ENCODE results near the gene SCAI. TPM values are rescaled to one million over a fixed set of nuclear protein-coding genes. Genes with fewer than 3 reads are reported as not detected.

Gene SCAI
- total RNA-seq, 2 experiments from 2014 or later: 21.5 to 25.0 TPM

- TF ChIP-seq CTCF (conservative IDR thresholded peaks at IDR 0.05; ENCODE audit: low read length) (no peak), EZH2phosphoT487 (IDR thresholded peaks at IDR 0.05; ENCODE audit: borderline replicate concordance, low read depth, low read length) (no peak)
- no TSS peak for BruUV-seq (replicated peaks)
- Histone ChIP-seq H3K4me3 (ENCODE audit: low read depth, low read length, poor library complexity, severe bottlenecking) (no peak overlapping the region), H3K36me3 (ENCODE audit: insufficient read depth, low read length) (peaks cover 15% of the 10 kb centered on the region), H2AFZ (ENCODE audit: low read length) (no peak overlapping the region), H3K9me3 (ENCODE audit: low read length) (no peaks in the 10 kb centered on the region), H3K4me2 (ENCODE audit: low read length) (no peak overlapping the region), H3K27ac (ENCODE audit: low read depth, low read length, poor library complexity, severe bottlenecking) (peak overlapping the region; percentile 14), H3K79me2 (ENCODE audit: insufficient read depth, low read depth, low read length) (no peaks in the 10 kb centered on the region), H3K4me1 (ENCODE audit: insufficient read depth, low read length, poor library complexity, severe bottlenecking) (peaks cover 47% of the 10 kb centered on the region), H3K9me2 (ENCODE audit: insufficient read depth, low read length) (no peaks in the 10 kb centered on the region), H4K20me1 (ENCODE audit: insufficient read depth, low read length) (no peaks in the 10 kb centered on the region)
- DNase-seq (ENCODE audit: low spot score): no peak
- intact Hi-C loops (cut with micrococcal nuclease; ENCODE audit: unreplicated experiment): no loop called here
- CTCF ChIA-PET (ENCODE audit: unreplicated experiment): no interaction called here
- POLR2A ChIA-PET: interaction anchor here (0.5 to 0.9 kb wide), 2 partner anchors 9 to 75 kb away, joined by 3 read pairs; no protein-coding TSS in a partner anchor
Observed at GRCh38 chr9:124947727-124948391, 195.5 kb downstream of the SCAI start.

- POLR2A ChIA-PET: no interaction called here
- no peak for TF ChIP-seq CTCF (conservative IDR thresholded peaks at IDR 0.05; ENCODE audit: low read length)
- TF ChIP-seq EZH2phosphoT487 (IDR thresholded peaks at IDR 0.05; ENCODE audit: borderline replicate concordance, low read depth, low read length): no peak
- Histone ChIP-seq H3K9me2 (ENCODE audit: insufficient read depth, low read length) (no peaks in the 10 kb centered on the region), H3K4me3 (ENCODE audit: low read depth, low read length, poor library complexity, severe bottlenecking) (no peak overlapping the region), H3K27ac (ENCODE audit: low read depth, low read length, poor library complexity, severe bottlenecking) (no peak overlapping the region), H2AFZ (ENCODE audit: low read length) (no peak overlapping the region), H3K4me1 (ENCODE audit: insufficient read depth, low read length, poor library complexity, severe bottlenecking) (peaks cover 53% of the 10 kb centered on the region), H3K9me3 (ENCODE audit: low read length) (no peaks in the 10 kb centered on the region), H3K4me2 (ENCODE audit: low read length) (no peak overlapping the region), H3K79me2 (ENCODE audit: insufficient read depth, low read depth, low read length) (no peaks in the 10 kb centered on the region; the same call in 1 of the 2 replicates), H3K36me3 (ENCODE audit: insufficient read depth, low read length) (no peaks in the 10 kb centered on the region; the same call in 1 of the 2 replicates), H4K20me1 (ENCODE audit: insufficient read depth, low read length) (no peaks in the 10 kb centered on the region)
- BruUV-seq (replicated peaks): no TSS peak
- CTCF ChIA-PET (ENCODE audit: unreplicated experiment): no interaction called here
- intact Hi-C loops (cut with micrococcal nuclease; ENCODE audit: unreplicated experiment): no loop called here
- no peak for DNase-seq (ENCODE audit: low spot score)
Observed at GRCh38 chr9:124946167-124946566, 197.2 kb downstream of the SCAI start.

Measured in OCI-LY7 (cell line).